ENCODE measurements around the gene HPN.
"Not testable (repeated sequence)": the region's sequence is repeated elsewhere in the genome, so short reads cannot be mapped to it uniquely, and the experiment has no call there.

Gene HPN

GRCh38 chr19:35083691-35084508 is 42.4 kb downstream of the HPN start:
- no peak for DNase-seq (ENCODE audit: low read depth in 3 of 3)

GRCh38 chr19:35084509-35084762 is 42.9 kb downstream of the HPN start:
- no peak for DNase-seq (ENCODE audit: low read depth in 3 of 3)

- DNase-seq (ENCODE audit: low read depth in 3 of 3) = no peak
These were observed 44.4 kb downstream of the HPN start for GRCh38 chr19:35085947-35086346.

DNA sequence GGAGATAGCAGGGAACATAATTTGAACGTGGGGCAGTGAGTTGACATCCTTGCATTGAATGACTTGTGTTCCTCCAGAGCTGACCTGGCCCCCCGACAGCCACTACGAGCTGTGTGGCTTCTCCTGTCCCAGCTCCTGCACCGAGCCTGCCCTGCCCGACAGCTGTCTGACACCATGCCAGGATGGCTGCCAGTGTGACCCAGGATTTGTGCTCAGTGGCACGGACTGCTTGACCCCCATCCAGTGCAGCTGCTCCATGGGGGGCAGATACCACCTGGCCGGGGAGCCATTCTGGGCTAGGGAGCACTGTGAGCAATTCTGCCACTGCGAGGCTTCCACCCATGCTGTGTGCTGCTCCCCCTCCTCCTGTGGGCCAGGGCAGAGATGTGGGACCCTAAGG is 44.9 kb downstream of the HPN start:
- DNase-seq (ENCODE audit: low read depth in 3 of 3) = no peak

DNA sequence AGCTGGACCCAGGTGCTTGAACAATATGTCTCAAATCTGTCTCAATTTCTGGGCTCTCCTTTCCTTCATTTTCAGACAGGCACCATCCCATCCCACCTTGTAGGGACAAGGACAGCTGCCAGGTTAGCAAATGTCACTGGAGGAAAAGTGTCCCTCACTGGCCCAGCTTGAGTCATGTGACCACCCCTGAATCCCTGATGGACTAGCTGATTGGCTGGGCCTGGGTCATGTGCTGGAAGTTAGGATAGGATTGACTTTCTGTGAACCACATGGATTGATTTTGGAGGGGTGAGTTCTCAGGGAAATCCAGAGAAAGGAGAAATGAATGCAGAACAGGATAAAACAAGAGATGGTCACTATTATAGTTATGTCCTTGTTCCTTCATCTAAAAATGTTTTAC is 45.9 kb downstream of the HPN start:
- DNase-seq (ENCODE audit: low read depth in 3 of 3) = no peak

GRCh38 chr19:35088131-35088913 is 46.8 kb downstream of the HPN start:
- DNase-seq (ENCODE audit: low read depth in 3 of 3) = no peak

- no peak for DNase-seq (ENCODE audit: low read depth in 3 of 3)
These were observed 48.0 kb downstream of the HPN start for GRCh38 chr19:35089554-35089953.

- DNase-seq (ENCODE audit: low read depth in 3 of 3) = no peak
These were observed 48.6 kb downstream of the HPN start for GRCh38 chr19:35090160-35090505.

DNA sequence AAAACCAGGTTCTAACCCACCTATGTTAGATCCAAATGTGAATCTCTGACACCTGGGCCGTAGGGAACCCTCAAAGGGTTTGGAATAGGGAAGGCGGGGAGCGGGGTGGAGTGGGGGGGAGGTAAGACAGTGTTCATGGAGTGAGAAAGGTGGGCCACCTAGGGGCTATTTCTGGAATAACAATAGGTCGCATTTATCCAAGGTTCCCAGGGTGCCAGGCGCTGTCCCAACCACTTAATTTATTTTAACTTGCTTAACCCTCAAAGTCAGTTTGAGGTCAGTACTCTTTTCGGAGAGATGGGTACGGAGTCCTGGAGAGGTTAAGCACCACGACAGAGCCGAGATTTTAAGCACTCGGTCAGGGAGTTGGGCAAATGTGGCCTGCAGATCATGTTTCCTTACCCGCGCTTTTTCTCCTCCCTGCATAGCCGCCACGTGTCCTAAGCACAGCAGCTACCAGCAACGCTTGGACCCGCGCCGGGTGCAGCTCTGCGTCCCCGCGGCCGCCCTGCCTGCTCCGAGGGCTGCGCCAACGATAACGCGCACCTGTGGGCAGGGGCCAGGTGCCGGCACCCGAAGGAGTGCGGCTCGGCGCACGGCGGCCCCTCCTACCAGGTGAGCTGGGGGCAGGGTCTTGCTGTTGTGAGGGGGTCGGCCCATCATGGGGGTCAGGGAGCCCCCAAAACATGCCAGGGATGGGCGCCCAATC is 49.1 kb downstream of the HPN start:
- no peak for DNase-seq (ENCODE audit: low read depth in 3 of 3)

DNA sequence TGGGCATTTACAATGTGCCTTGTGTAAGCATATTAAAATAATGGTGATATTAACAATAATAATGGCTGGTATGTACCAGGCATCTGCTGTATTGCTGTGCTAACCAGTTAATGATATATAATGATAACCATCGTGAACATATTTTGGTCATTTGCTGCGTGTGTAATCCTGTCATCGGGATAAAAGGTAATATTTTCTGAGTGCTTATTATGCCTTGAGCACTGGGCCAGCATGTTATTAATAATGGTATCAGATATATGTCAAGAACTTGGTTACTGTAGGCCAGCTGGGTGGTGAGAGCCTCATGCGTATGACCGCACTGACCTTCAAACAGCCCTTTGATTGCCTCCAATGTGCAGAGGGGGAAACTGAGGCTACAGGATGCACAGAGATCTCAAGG is 51.9 kb downstream of the HPN start:
- no peak for DNase-seq (ENCODE audit: low read depth in 3 of 3)

- no peak for DNase-seq (ENCODE audit: low read depth in 3 of 3)
These were observed 52.6 kb downstream of the HPN start for GRCh38 chr19:35093941-35094647.

- no peak for DNase-seq (ENCODE audit: low read depth in 3 of 3)
These were observed 53.1 kb downstream of the HPN start for GRCh38 chr19:35094656-35095055.

- DNase-seq (ENCODE audit: low read depth in 3 of 3) = no peak
These were observed 54.3 kb downstream of the HPN start for GRCh38 chr19:35095667-35096368.

DNA sequence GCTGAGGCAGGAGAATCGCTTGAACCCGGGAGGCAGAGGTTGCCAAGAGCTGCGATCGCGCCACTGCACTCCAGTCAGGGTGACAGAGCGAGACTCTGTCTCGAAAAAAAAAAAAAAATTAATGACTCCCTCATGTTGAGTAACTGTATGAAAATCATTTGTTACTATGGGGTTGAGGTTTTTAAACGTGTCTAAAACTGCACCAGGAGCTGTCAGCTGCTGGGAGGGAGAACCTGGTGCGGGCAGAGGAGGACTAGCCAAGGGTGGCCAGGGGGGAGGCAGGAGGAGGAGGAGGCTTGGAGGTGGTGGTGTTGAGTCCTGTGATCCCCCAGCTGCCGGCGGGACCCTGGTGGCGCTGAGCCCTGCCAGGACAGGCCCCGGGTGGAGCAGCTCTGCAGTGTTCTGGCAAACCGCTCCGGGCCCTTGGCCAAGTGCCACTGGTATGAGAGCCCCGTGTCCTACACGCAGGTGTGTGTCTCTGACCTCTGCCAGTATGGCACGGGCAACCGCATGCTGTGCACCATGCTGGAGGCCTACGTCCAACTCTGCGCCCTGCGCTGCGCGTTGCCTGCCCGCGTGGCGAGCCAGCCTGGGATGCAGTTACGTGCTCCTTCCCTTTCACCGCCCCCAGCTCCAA is 57.0 kb downstream of the HPN start:
- DNase-seq (ENCODE audit: low read depth in 3 of 3) = no peak

DNA sequence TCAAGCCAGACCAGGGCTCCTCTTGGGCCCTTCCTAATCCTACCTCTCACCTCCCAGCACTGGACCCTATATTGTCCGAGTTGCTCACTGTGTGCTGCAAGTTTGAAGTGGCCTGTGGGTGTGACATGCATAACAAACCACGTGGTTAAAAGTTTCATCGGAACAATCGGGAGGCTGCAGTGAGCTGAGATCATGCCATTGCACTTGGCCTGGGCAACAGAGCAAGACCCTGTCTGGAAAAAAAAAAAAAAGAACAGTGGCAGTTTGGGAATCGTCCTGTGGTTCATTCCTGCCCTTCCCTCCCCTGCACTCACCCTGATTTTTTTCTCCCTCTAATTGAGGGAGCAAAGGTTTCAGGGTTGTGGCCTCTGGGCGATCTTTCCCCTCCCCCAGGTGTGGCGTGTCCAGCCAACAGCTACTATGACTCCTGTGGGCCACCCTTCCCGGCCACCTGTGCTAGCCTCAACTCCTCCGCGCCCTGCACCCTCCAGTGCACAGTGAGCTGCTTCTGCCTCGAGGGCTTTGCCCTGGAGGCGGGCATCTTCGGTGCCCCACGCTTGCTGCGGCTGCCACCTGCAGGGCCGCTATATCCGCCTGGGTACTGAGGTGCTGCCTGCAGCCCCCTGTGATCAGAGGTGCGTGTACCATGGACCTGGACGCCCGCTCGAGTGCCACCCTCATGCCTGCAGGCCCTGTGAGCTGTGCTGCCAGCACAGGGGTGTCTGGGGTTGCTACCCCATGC is 57.8 kb downstream of the HPN start:
- no peak for DNase-seq (ENCODE audit: low read depth in 3 of 3)

DNA sequence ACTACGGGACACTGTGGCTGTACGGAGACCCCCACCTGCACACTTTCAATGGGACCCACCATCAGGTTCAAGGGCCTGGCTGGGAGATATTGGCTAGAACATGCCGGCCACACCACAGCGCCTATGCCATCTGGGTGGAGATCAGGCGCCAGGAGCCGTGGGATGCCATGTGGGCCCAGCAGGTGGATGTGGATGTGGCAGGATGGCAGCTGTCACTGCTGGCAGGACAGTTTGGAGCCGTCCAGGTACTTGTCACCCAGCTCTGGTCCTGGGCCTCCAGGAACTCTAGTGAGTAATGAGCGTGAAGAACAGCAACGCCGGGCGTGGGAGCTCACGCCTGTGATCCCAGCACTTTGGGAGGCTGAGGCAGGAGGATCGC is 58.4 kb downstream of the HPN start:
- no peak for DNase-seq (ENCODE audit: low read depth in 3 of 3)

DNA sequence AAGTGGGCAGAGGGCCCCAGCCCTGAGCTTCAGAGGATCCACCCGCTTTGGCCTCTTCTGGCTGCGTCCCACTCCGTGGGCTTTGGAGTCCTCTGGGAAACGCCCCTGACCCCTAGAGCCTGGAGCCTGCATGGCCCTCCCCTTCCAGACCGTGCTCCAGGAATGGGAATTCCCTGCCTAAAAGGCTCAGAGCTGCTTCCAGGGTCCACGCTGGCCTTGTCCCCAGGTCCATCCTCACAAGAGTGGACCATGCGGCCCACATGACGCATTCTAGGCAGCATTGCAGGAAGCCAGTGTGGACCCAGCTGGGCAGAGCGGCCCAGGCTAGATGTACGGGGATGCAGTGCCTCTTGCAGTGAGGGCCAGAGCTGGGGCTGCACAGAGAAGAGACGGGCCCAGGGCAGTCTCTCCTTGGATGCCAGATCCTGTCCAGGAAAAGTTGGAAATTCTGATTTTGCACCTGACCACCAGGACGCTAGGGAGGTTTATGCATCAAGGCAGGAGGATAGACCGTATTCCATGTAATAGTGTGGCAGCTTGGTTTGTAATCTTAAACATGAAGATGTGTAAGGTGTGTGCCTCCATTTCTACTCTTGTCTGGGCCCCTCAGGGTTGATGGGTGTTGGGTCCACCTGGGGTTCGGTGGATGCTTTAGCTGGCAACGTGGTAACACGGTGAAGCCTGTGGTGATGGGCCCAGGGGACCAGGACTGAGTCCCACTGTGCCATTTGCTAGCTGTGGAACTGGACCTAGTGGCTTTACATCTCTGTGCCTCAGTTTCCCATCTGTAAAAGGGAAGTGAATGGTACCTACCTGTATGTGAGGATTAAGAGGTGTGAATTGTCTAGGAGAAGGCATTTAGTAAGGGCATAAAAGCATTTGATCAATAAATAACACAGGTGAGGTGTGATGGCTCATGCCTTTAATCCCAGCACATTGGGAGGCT is 59.3 kb downstream of the HPN start:
- DNase-seq (ENCODE audit: low read depth in 3 of 3) = no peak

DNA sequence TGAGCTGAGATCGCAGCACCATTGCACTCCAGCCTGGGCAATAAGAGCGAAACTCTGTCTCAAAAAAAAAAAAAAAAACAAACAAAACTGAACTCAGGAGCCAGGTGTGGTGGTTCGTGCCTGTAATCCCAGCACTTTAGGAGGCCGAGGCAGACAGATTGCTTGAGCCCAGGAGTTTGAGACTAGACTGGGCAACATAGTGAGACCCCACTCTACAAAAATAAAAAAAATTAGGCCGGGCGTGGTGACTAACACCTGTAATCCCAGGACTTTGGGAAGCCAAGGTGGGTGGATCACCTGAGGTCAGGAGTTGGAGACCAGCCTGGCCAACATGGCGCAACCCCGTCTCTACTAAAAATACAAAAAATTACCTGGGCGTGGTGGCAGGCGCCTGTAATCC is 60.4 kb downstream of the HPN start:
- DNase-seq (ENCODE audit: low read depth in 3 of 3) = not testable (repeated sequence)

DNA sequence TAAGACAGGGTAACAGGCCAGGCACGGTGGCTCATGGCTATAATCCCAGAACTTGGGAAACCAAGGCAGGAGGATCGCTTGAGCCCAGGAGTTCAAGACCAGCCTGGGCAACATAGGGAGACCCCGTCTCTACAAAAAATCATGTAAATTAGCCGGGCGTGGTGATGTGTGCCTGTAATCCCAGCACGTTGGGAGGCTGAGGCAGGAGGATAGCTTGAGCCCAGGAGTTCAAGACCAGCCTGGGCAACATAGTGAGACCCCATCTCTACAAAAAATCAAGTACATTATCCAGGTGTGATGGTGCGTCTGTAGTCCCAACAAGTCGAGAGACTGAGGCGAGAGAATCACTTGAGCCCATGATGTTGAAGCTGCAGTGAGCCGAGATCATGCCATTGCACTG is 62.1 kb downstream of the HPN start:
- not testable (repeated sequence) for DNase-seq (ENCODE audit: low read depth in 3 of 3)
